Stimulated activated CD4-positive, alpha-beta T cell treated with anti-CD3 and anti-CD28 coated beads, Interleukin-4, amount 100 ng/mL, for 1 hour (primary cell): ENCODE measurements around the gene PRSS48.
"Not testable (repeated sequence)": the region's sequence is repeated elsewhere in the genome, so short reads cannot be mapped to it uniquely, and the experiment has no call there.

Source experiments
- DNase-seq: peaks from one replicate; pipeline ENCODE4 v3.0.0-alpha.2; 2020

Gene PRSS48

GRCh38 chr4:151319490-151319889 is 42.5 kb downstream of the PRSS48 start:
- no peak for DNase-seq

DNA sequence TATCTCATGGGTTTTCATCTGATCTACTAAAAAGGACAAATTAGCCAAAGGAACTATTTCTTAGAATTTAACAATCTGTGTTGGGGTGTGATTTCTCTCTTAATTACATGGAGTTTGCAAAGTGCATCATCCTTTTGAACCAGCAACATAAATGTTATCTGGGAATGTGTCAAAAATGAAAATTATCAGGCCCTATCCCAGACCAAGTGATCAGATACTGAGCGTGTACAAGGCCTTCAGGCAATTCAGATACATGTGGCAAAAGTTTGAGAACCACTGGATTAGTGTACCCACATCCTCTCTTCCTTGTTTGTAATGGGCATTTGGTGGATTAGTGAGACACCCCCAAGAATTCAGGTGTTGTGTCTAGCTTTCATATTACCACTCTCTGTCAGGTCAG is 44.6 kb downstream of the PRSS48 start:
- no peak for DNase-seq

- not testable (repeated sequence) for DNase-seq
Measured at GRCh38 chr4:151322161-151322560, 45.2 kb downstream of the PRSS48 start.

DNA sequence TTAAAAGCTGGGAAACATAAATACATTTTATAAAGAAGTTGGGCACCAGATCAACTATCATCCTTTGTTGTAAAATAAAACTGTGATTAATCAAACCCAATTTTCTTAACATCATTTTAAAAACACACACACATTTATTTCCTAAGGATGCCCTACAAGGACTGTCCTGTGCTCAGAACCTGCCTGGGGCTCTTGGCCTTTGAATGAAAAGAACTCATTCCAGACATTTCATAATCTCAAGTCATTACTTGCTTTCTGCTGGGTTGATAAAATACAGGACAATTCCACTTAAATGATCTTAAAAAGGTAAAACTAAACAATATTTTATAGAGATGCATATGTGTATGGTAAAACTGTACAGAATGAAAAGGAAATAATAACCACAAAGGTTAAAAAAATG is 45.6 kb downstream of the PRSS48 start:
- DNase-seq = no peak

GRCh38 chr4:151323667-151324066 is 46.7 kb downstream of the PRSS48 start:
- no peak for DNase-seq

GRCh38 chr4:151324124-151324751 is 47.3 kb downstream of the PRSS48 start:
- no peak for DNase-seq

DNA sequence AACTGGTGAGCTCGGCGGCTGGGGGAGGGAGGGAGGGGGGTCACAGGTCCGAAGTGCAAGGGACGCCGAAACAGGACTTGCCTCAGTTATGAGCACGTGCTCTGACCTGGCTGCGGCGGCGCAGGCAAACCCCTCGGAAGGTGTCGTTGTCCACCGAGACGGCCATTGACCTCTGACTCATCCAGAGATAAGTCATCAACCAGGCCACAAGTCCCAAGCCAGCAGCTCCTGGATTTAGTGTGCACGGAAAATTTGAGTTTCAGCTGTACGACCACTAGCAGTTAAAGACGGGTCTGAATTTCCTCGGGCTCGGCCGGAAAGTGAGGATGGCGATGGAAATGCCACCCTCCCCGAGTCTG is 47.8 kb downstream of the PRSS48 start:
- DNase-seq = no peak

- no peak for DNase-seq
Measured at GRCh38 chr4:151325111-151325948, 48.4 kb downstream of the PRSS48 start, which contains the start of gene SH3D19. Gene SH3D19, minus strand, starts transcription at chr4:151325605. Its CDS starts 253 bp downstream, at chr4:151325352.

GRCh38 chr4:151325949-151326246 is 48.9 kb downstream of the PRSS48 start:
- DNase-seq = no peak

DNA sequence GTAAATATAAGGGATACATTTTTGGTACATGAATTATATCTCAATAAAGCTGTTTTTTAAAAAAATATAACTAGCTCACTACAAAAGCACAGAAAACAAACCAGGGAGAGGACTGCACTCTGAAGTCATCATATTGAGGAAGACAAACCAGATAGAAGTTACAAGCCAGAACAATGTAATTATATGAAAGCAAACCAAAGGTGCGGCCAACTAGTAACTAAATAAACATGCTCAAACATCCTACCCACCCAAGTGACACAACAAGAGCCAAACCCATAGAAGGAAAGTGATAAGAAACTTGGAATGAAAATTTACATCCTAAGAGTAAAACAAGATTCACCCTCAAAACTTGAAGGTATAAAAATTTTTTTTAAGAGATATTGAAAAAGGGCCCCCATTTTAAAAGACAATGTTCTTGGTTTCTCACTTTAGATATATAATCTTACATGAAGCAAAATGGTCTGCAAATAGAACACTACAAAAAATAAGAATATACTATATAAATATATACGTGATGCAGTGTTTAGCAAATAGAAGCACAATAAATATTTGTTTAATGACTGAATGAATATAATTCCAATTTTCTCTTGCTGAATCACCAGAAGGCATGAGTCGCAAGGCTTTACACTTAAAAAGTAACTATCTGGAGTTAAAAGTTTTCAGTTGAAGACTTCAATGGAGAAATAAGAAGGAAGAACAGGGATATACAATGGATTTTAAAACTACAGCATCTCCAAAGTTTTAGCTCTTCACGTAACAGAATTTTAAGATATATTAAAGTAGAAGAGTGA is 52.5 kb downstream of the PRSS48 start:
- DNase-seq = no peak

DNA sequence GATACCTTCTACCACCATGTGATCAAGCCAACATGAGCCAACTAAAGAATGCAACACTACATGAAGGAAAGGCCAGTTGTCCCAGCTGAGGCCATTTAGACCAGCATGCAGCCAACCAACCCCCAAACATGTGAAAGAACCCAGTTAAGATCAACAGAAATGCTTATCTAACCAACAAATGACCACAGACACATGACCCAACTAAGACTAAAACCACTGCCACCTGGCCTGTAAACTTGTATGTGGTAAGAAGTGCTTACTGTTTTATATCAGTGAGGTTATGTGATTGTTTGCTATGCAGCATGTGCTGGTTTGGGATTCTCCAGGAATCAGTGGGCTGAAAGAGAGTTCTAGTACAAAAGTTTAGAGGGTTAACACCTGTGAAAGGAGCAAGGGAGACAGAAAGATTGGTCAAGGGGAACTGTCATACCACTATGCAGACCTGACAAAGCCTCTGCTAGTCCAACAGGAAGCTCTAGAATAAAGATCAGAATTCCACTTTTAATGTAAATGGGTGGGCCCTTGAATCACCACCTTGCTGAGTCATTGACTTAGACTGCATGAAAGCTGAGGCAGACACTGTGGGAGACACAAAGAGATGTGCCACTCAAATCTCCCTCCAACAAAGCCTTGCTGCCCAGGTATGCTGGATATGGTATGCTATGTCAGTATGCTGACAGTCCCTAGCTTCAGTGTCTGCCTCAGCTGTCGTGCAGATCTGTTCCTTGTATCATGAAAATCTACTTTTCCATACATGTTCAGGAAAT is 54.5 kb downstream of the PRSS48 start:
- DNase-seq = no peak

- DNase-seq = no peak
Measured at GRCh38 chr4:151339467-151339866, 62.5 kb downstream of the PRSS48 start.

DNA sequence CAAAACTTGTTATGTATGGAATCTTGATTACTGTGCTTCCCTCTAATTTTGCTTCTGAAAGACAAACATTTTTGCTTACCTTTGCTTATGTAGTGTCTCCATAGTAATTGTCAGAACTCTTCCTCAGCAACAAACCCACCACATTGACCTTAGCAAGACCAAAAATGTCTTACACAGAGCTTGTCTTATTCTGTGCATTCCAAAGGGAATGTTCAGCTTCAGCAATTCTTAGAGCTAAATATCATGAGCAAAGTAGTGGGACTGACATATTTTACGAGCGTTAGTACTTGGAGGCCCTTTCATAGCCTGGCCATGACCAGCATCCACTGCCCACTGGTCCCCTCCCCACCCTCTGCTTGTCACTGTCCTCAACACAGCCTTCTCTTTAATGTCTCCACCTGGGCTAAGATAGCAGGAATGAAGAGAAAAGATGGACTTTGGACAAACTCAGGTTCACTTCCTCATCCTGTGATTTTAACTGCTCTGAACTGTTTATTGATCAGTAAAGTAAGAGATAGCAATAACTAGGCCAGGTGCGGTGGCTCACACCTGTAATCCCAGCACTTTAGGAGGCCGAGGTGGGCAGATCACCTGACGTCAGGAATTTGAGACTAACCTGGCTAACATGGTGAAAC is 63.9 kb downstream of the PRSS48 start:
- DNase-seq = no peak
